HG03457 (cell line): ENCODE data around the gene SELENOO.

Source experiments
- ATAC-seq: cut with Tn5 transposase; IDR thresholded peaks from one replicate; pipeline ENCODE4 v1.9.1; 2021; ENCODE audit warnings: moderate number of reproducible peaks; ENCODE audit not compliant: unreplicated experiment

SELENOO gene

DNA sequence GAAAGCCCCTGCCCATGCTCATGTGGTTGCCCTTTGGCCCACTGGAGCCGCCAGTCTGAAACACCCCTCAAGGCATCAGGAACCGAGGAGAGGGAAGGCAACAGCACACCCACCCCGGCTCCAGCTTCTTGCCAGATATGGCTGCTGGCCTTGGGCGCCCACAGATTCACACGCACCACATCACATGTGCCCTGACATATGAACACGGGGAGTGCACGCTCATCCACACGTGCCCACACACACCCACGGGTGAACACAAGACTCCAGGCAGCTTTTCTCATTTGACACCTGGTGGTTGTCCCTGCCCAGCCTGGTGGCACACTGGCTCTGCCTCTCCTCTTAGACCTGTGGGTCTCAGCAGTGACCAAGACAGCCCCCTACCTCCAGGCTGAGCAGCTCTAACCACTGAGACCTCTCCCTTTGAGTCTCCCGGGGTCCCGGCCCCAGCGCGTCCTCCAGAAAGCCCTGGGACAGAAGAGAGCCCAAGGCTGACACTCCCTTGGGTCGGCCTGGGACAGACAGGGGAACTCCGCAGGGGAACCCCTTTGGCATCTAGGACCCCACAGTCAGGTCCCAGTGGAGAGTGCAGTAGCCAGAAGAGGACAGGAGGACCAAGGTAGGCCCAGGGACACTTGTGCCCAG lies 63.4 kb downstream of the SELENOO start:
- ATAC-seq: no peak

DNA sequence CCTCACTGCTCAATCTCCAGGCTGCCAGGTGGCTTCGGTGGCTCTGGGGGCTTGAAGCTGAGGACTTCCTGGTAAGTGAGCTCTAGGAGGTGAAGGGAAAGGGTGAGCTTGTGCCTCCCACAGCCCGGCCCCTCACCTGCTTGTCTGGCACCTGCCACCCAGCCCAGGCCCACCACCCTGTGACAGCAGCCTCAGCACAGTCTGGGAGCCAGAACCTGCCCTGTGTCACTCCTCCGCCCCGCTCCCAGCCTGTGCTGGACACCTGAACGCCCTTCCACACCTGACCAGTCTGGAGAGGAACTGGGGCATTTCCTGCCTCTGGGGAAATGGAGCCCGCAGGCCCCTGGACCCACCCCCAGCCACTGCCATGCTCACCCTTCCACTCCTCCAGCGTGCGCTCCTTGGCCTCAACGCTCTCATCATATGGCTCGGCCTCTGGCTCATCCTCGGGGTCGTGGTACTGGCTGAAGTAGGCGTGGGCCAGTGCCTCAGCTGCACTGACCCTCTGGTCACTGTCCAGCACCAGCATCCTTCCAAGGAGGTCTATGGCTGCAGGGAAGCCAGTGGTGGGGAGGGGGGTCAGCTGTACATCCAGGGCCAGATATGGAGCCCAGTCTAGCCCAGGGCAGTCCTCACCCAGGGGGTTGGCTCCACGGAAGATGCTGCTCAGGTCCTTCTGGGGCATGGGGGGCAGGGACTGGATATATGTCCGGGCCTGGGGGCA lies 64.3 kb downstream of the SELENOO start:
- ATAC-seq: no peak

DNA sequence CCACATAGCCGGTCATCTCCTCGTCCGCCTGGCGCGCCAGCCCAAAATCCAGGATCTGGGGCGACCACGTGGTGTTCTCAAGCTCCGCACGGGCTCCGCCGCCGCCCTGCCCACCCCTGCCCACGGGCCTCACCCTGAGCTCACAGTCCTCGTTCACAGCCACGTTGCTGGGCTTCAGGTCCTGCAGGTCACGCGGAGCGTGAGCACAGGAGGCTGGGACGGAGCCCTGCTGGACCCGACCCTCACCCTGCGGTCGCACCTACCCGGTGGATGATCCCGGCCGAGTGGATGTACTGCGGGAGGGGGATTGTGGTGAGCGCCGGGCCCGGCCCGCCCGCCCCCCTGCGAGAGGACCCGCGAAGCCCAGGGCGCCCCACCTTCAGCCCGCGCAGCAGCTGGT lies 66.2 kb downstream of the SELENOO start:
- no peak for ATAC-seq
